Activated CD4-positive, alpha-beta memory T cell treated with anti-CD3 and anti-CD28 coated beads, Interleukin-2, amount 10 ng/mL, durations not matched to agents 7 days and 5 days (primary cell): ENCODE measurements around the gene AGFG1. TPM values are rescaled to one million over a fixed set of nuclear protein-coding genes. Genes with fewer than 3 reads are reported as not detected.

Source experiments
- CTCF ChIA-PET: fragments of 350-600 bp; sonication (Branson Sonifier 250); formaldehyde crosslinking; loops from one replicate; lab custom pipeline; 2021; ENCODE audit warnings: antibody characterized with exemption, inconsistent platforms; lab: Charles Lee
- POLR2A ChIA-PET: fragments of 350-600 bp; sonication (Branson Sonifier 250); formaldehyde crosslinking; loops from one replicate; lab custom pipeline; 2021; ENCODE audit warnings: antibody characterized with exemption; lab: Charles Lee
- DNase-seq: peaks from one replicate; pipeline ENCODE4 v3.0.0-alpha.2; 2020
- H3K27ac Mint-ChIP-seq: one replicate; pipeline ENCODE4 v1.8.0; 2021; ENCODE audit warnings: mild to moderate bottlenecking, mixed read lengths
- H3K27me3 Mint-ChIP-seq: one replicate; pipeline ENCODE4 v1.8.0; 2021; ENCODE audit warnings: mixed read lengths
- H3K36me3 Mint-ChIP-seq: one replicate; pipeline ENCODE4 v1.8.0; 2021; ENCODE audit warnings: low read depth, mixed read lengths
- H3K4me1 Mint-ChIP-seq: one replicate; pipeline ENCODE4 v1.8.0; 2021; ENCODE audit warnings: mixed read lengths
- H3K4me3 Mint-ChIP-seq: one replicate; pipeline ENCODE4 v1.8.0; 2021; ENCODE audit warnings: mild to moderate bottlenecking, mixed read lengths
- H3K9me3 Mint-ChIP-seq: one replicate; pipeline ENCODE4 v1.8.0; 2021; ENCODE audit warnings: mixed read lengths
- total RNA-seq, 2 experiments: library from RNA; stranded (reverse); gene quantifications; one replicate each; pipeline ENCODE4 v1.2.3, GENCODE V29; 2021

The AGFG1 gene
- total RNA-seq, 2 experiments from 2014 or later = 59.7 to 64.0 TPM

- ChIA-PET CTCF (interaction anchor here (0.6 to 2.2 kb wide), 3 partner anchors 12 to 232 kb away, joined by 3 to 7 read pairs (median 3); no protein-coding TSS in a partner anchor), POLR2A (interaction anchor here (1.6 kb wide), 1 partner anchor 21 kb away, joined by 4 read pairs; no protein-coding TSS in a partner anchor)
- H3K4me3 Mint-ChIP-seq = no peak overlapping the region
- H3K36me3 Mint-ChIP-seq = peaks cover 17% of the 10 kb centered on the region
- no peak for DNase-seq
- no peaks in the 10 kb centered on the region for H3K9me3 Mint-ChIP-seq
- H3K4me1 Mint-ChIP-seq = peaks cover 44% of the 10 kb centered on the region
- no peaks in the 10 kb centered on the region for H3K27me3 Mint-ChIP-seq
- H3K27ac Mint-ChIP-seq = no peak overlapping the region
Measured at GRCh38 chr2:227485429-227485828, 13.5 kb downstream of the AGFG1 start.

GRCh38 chr2:227486688-227487087, 14.7 kb downstream of the AGFG1 start:
- DNase-seq = no peak
- peaks cover 18% of the 10 kb centered on the region for H3K36me3 Mint-ChIP-seq
- no peak overlapping the region for H3K27ac Mint-ChIP-seq
- no peaks in the 10 kb centered on the region for H3K27me3 Mint-ChIP-seq
- H3K4me1 Mint-ChIP-seq = peaks cover 32% of the 10 kb centered on the region
- ChIA-PET CTCF (interaction anchor here (1.3 kb wide), 1 partner anchor 14 kb away, joined by 3 read pairs; no protein-coding TSS in a partner anchor), POLR2A (no interaction called here)
- no peaks in the 10 kb centered on the region for H3K9me3 Mint-ChIP-seq
- H3K4me3 Mint-ChIP-seq = no peak overlapping the region

DNA sequence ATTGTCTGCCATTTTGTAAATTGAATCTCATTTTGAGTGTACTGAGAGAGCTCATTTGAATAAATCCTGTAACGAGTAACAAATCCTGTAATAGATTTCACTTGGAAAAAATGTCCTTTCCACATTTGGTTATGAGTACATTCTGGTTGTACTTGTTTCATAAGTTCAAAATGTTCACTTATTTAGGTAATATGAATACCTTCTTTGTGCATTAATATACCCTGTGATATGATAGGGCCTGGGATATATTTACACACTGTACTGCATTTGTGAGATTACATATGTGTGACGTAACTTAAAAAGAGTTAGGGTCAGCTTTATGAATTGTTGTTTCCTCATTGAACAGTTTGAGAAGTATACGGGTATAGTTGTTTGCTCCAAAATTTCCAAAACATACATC, 16.1 kb downstream of the AGFG1 start:
- Mint-ChIP-seq H3K27me3 (no peaks in the 10 kb centered on the region), H3K4me3 (no peak overlapping the region), H3K4me1 (peaks cover 28% of the 10 kb centered on the region), H3K9me3 (no peaks in the 10 kb centered on the region), H3K36me3 (peaks cover 22% of the 10 kb centered on the region), H3K27ac (no peak overlapping the region)
- no peak for DNase-seq
- POLR2A ChIA-PET = no interaction called here
- CTCF ChIA-PET = interaction anchor here (1.0 to 1.3 kb wide), 2 partner anchors 13 to 20 kb away, joined by 3 read pairs; no protein-coding TSS in a partner anchor

- Mint-ChIP-seq H3K36me3 (peaks cover 22% of the 10 kb centered on the region), H3K27ac (no peak overlapping the region), H3K9me3 (no peaks in the 10 kb centered on the region), H3K27me3 (no peaks in the 10 kb centered on the region), H3K4me1 (peaks cover 15% of the 10 kb centered on the region), H3K4me3 (no peak overlapping the region)
- CTCF ChIA-PET = no interaction called here
- no peak for DNase-seq
- POLR2A ChIA-PET = no interaction called here
Measured at GRCh38 chr2:227491386-227491785, 19.4 kb downstream of the AGFG1 start.

- ChIA-PET POLR2A (no interaction called here), CTCF (interaction anchor here (1.0 kb wide), 1 partner anchor 272 kb away, joined by 3 read pairs; no protein-coding TSS in a partner anchor)
- H3K4me3 Mint-ChIP-seq = no peak overlapping the region
- no peak overlapping the region for H3K27ac Mint-ChIP-seq
- no peaks in the 10 kb centered on the region for H3K27me3 Mint-ChIP-seq
- peaks cover 4% of the 10 kb centered on the region for H3K4me1 Mint-ChIP-seq
- no peak for DNase-seq
- H3K36me3 Mint-ChIP-seq = peaks cover 18% of the 10 kb centered on the region
- H3K9me3 Mint-ChIP-seq = no peaks in the 10 kb centered on the region
Measured at GRCh38 chr2:227493524-227493923, 21.6 kb downstream of the AGFG1 start.

GRCh38 chr2:227497158-227497557, 25.2 kb downstream of the AGFG1 start:
- H3K4me1 Mint-ChIP-seq = no peaks in the 10 kb centered on the region
- H3K27ac Mint-ChIP-seq = no peak overlapping the region
- no peaks in the 10 kb centered on the region for H3K9me3 Mint-ChIP-seq
- ChIA-PET CTCF (no interaction called here), POLR2A (interaction anchor here (0.9 kb wide), 1 partner anchor 9 kb away, joined by 3 read pairs; no protein-coding TSS in a partner anchor)
- no peak for DNase-seq
- no peak overlapping the region for H3K4me3 Mint-ChIP-seq
- no peaks in the 10 kb centered on the region for H3K27me3 Mint-ChIP-seq
- H3K36me3 Mint-ChIP-seq = peaks cover 14% of the 10 kb centered on the region

DNA sequence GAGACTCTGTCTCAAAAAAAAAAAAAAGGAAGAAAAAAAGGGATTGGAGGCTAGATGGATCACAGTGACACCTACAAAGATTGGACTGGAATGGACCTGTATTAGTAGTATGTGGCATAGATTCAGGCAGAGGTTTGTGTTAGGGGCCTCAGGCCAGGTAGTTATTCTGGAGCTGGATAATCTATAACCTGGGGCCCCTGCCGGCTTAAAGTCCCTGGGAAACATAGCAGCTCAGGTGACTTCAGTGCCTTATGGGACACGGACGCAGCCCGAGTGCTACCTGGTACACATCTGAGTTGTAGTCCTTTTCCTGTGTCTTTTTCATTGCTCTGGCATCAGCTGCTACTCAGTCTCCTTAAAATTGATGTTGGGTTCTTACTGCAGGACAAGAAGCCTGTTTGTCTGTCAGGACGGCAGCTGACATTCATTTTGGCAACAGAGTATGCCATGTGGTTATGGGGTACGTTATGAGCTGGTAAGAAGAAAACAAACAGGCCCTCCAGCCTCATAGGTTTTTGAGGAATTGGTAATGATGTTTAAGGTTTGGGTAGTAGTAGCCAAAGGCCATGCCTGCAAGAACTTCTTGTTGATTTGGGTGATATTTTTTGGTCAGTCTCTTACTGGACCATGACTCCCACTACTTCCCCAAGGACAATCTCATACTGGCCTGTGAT, 27.8 kb downstream of the AGFG1 start:
- no peak for DNase-seq
- Mint-ChIP-seq H3K4me3 (no peak overlapping the region), H3K36me3 (peaks cover 11% of the 10 kb centered on the region), H3K9me3 (no peaks in the 10 kb centered on the region), H3K27ac (no peak overlapping the region), H3K4me1 (peaks cover 7% of the 10 kb centered on the region), H3K27me3 (no peaks in the 10 kb centered on the region)
- ChIA-PET CTCF (interaction anchor here (1.1 kb wide), 1 partner anchor 12 kb away, joined by 3 read pairs; no protein-coding TSS in a partner anchor), POLR2A (no interaction called here)

DNA sequence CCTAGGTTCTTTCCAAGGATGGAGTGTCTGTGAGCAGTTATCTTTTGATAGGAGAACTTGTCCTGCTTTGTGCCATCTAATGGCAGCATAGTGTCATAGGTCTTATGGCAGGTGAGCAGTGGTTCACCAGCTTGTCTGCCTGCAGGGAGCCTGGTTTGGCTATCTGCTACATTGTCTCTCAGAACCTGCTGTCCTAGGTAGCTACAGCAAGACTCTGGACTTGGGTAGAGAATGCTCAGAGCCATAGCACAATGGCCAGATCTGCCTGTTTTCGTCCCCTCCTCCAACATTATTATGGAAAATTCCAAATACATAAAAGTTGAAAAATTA, 28.3 kb downstream of the AGFG1 start:
- H3K9me3 Mint-ChIP-seq = no peaks in the 10 kb centered on the region
- no peak for DNase-seq
- peaks cover 12% of the 10 kb centered on the region for H3K36me3 Mint-ChIP-seq
- POLR2A ChIA-PET = no interaction called here
- CTCF ChIA-PET = interaction anchor here (1.1 kb wide), 1 partner anchor 13 kb away, joined by 3 read pairs; no protein-coding TSS in a partner anchor
- peaks cover 11% of the 10 kb centered on the region for H3K4me1 Mint-ChIP-seq
- H3K27ac Mint-ChIP-seq = no peak overlapping the region
- no peak overlapping the region for H3K4me3 Mint-ChIP-seq
- no peaks in the 10 kb centered on the region for H3K27me3 Mint-ChIP-seq

DNA sequence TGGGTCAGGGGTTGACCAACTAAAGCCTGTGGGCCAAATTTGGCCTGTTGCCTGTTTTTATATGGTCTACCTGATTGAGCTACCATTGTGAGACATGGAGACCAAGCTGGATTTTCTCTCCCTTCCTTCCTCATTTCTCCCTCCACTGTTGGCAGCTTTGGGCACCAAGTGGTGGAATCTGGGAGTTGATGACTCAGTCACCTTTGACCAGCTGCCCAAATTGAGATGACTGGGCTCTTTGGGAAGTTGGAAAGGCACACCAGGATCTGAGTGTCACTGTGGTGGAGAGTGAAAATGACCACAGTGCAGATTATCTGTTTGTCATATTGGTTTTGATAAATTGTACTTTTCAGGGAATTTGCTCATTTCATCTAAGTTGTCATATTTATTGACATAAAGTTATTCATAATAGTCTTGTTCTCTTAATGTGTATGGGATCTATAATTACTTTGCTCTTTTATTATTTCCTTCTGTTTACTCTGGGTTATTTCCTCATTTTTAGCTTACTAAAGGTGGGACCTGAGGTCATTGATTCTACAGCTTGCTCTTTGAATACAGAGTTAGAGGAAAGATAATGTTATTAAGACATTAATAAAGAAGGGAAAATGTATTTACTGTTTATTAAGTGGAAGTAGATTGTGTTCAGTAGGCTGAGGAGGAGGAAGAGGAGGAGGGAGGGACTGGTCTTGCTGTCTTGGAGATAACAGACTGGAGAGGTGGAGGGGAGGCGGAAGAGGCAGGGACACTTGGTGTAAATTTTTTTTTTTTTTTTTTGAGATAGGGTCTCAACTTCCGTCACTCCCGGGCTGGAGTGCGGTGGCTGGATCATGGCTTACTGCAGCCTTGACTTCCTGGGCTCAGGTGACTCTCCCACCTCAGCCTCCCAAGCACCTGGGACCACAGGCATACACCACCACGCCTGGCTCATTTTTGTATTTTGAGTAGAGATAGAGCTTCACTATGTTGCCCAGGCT, 31.8 kb downstream of the AGFG1 start:
- Mint-ChIP-seq H3K4me3 (no peak overlapping the region), H3K4me1 (peaks cover 25% of the 10 kb centered on the region)
- no peak for DNase-seq

DNA sequence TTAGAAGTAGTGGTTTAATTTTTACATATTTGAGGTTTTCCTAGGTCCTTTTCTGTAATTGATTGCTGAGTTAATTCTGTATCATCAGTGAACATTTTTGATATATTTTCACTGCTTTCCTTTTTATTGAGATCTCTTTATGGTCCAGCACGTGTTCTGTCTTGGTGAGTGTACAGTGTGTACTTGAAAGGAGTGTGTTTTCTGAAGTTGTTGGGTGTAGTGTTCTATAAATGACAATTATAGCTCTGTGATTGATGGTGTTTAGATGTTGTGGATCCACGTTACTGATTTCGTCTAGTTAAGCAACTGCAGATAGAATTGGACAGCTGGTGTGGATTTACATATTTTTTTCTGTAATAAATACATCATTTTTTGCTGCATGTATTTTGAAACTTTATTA, 32.7 kb downstream of the AGFG1 start:
- Mint-ChIP-seq H3K27me3 (no peaks in the 10 kb centered on the region), H3K36me3 (peaks cover 17% of the 10 kb centered on the region), H3K4me3 (no peak overlapping the region), H3K27ac (no peak overlapping the region), H3K9me3 (no peaks in the 10 kb centered on the region), H3K4me1 (peaks cover 29% of the 10 kb centered on the region)
- ChIA-PET POLR2A (no interaction called here), CTCF (interaction anchor here (1.1 kb wide), 1 partner anchor 14 kb away, joined by 3 read pairs; no protein-coding TSS in a partner anchor)
- no peak for DNase-seq

More for the DNA sequence above, 31.8 kb downstream of the AGFG1 start:
- Mint-ChIP-seq H3K36me3 (peaks cover 17% of the 10 kb centered on the region), H3K9me3 (no peaks in the 10 kb centered on the region), H3K27me3 (no peaks in the 10 kb centered on the region), H3K27ac (no peak overlapping the region)
- POLR2A ChIA-PET = no interaction called here
- CTCF ChIA-PET = no interaction called here

DNA sequence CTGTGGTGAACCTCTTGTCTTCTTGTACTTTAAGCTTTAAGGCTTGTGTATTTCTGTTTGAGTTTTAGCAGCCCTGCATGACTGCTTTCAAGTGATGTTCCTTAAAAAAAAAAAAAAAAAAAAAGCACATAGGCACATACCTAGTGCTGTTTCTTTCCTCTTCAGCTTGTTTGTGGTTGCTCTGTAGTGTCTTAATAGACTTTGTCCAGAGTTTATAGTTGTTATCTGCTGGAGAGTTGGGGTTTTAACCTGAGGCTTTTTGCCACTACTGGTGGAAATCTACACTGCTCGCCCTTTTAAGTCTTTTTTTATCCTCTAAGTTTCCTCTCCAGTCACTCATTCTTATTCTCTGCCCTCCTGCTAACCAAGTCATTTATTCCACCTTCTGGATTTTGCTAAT, 34.5 kb downstream of the AGFG1 start:
- Mint-ChIP-seq H3K27me3 (no peaks in the 10 kb centered on the region), H3K9me3 (no peaks in the 10 kb centered on the region), H3K36me3 (peaks cover 17% of the 10 kb centered on the region), H3K4me3 (no peak overlapping the region), H3K27ac (no peak overlapping the region), H3K4me1 (peaks cover 41% of the 10 kb centered on the region)
- CTCF ChIA-PET = interaction anchor here (0.9 kb wide), 1 partner anchor 33 kb away, joined by 3 read pairs; no protein-coding TSS in a partner anchor
- POLR2A ChIA-PET = interaction anchor here (1.0 kb wide), 1 partner anchor 10 kb away, joined by 3 read pairs; no protein-coding TSS in a partner anchor
- DNase-seq = no peak

DNA sequence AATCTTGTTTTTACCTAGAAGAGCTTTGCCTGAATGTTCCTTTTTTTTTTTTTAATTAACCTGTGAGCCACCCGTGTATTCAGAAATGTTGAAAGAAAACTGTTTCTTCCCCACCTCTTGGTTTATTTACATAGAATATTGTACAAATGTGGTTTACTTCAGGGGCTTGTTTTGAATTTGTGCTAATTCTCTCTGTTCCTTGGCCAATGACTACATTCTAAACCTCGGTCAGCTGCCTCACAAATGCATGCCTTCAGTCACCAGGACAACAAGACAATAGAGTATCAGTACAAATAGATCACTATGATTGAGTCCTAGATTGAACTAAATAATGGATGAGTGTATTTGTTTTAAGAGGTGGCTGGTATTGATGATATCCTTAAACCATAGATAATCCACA, 36.0 kb downstream of the AGFG1 start:
- CTCF ChIA-PET = interaction anchor here (1.2 kb wide), 1 partner anchor 20 kb away, joined by 3 read pairs; no protein-coding TSS in a partner anchor
- peaks cover 17% of the 10 kb centered on the region for H3K36me3 Mint-ChIP-seq
- POLR2A ChIA-PET = no interaction called here

GRCh38 chr2:227509076-227509475, 37.1 kb downstream of the AGFG1 start:
- H3K4me3 Mint-ChIP-seq = no peak overlapping the region
- no peak for DNase-seq
- H3K36me3 Mint-ChIP-seq = peaks cover 15% of the 10 kb centered on the region
- H3K27ac Mint-ChIP-seq = no peak overlapping the region
- ChIA-PET CTCF (no interaction called here), POLR2A (no interaction called here)
- H3K27me3 Mint-ChIP-seq = no peaks in the 10 kb centered on the region
- H3K9me3 Mint-ChIP-seq = no peaks in the 10 kb centered on the region
- peaks cover 43% of the 10 kb centered on the region for H3K4me1 Mint-ChIP-seq

More for the DNA sequence above, 36.0 kb downstream of the AGFG1 start:
- Mint-ChIP-seq H3K4me3 (no peak overlapping the region), H3K9me3 (no peaks in the 10 kb centered on the region), H3K27ac (no peak overlapping the region), H3K27me3 (no peaks in the 10 kb centered on the region), H3K4me1 (peaks cover 43% of the 10 kb centered on the region)
- no peak for DNase-seq
